HG02943 (cell line): ENCODE data around the gene THSD7B.
A peak's percentile ranks its signal among the peaks of the same experiment; 100 is the strongest.
"Not testable (repeated sequence)": the region's sequence is repeated elsewhere in the genome, so short reads cannot be mapped to it uniquely, and the experiment has no call there.

ENCODE experiments used
- ATAC-seq: cut with Tn5 transposase; IDR thresholded peaks from one replicate; pipeline ENCODE4 v1.9.1; 2021; ENCODE audit warnings: mild to moderate bottlenecking, low read depth, moderate library complexity; ENCODE audit not compliant: unreplicated experiment

Gene THSD7B

DNA sequence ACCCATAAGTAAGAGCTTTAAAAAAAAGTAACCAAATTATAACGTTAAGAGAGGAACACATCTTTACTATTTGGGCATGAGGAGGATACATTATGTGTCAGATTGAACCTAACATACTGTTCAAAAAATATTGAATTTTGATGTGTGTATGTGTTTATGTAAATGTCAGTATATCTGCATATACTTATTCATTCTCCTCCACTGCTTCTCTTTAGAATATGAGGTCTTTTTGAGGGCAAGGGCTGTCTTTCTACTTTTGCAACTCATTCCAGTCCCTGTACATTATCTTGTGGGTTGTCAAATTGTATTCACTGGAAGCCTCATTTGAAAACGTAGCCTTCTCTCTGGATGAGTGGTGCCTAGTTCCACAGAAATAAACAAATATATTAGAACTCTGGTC lies 689.5 kb downstream of the THSD7B start:
- ATAC-seq, result no peak

DNA sequence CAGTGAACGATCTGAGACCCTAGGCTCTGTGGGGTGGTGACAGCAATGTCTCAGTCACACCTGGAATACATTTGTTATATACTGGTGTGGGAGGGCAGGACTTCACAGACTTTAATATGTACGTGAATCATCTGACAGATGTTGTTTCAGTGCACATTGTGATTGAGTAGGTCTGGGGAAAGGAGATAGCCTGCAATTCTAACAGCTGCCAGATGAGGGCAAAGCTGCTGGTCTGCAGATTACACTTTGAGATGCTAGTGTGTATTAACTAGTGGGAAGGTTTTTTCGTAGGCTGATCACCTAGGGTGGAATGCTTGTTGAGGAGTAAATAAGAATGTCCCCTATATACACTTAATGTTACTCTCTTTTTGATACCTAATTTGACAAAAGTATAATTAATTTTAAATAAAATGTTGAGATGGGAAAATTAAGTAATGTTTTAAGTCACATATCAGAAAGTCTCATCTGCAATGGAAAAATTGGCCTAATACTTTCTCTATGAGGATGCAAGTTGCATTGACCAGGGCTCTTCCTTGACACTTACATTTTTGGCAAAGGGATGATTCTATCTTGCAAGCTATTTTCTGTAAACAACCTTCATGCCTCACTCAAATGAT lies 702.0 kb downstream of the THSD7B start:
- ATAC-seq, result peak; percentile 77

DNA sequence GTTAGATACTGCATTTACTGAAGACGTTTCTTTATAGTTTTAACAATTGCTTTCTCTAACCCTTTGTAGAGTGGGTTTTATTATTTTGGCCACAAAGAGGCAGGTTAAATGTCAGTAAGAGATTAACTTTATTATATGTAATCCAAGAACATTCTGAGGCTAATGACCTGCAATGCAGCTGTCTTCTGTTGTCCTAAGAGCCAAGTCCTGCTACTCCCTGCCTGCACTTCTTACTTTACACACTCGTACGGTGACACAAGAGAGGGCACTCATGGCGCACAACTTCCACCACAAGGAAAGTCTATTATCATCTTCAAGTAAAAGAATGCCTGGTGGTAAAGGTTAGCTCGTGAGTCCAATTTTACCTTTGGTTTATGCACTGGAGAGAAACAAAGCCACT lies 727.9 kb downstream of the THSD7B start:
- no peak for ATAC-seq

DNA sequence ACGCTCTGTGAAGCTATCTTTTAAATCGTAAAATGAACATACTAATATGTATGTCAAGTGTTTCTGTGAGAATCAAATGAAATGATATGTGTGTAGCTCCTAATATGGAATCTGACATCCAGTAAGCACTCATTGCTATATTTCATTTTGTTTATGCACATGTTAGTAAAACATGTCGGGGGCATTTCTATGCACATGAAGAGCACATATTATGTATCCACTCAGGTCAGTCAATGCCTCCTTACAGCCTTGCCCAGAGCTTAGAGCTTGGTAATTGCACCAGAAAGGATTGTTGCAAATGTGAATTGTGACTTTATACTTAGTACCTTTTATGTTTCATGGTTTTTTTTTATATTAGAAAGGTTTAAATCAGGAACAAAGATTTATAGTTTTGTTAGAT lies 735.3 kb downstream of the THSD7B start:
- ATAC-seq, result no peak

DNA sequence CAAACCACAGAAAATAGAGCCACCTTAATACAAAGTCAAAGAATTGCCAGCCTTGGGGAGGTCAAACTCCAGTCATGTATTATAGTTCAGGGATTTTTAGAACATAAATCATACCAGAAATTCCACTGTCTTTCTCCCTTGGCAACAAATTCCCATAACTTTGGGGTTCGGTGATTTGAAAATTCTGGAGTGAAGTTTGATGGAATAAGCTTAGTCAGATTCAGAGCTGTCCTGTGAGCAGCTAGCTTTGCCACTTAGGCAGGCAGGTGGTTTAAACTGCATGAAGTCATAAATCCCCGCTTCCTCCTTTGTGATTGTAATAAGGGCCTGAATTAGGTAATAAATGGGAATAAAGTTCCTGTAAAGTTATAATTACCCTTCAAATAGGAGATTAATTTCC lies 741.9 kb downstream of the THSD7B start:
- ATAC-seq, result no peak

DNA sequence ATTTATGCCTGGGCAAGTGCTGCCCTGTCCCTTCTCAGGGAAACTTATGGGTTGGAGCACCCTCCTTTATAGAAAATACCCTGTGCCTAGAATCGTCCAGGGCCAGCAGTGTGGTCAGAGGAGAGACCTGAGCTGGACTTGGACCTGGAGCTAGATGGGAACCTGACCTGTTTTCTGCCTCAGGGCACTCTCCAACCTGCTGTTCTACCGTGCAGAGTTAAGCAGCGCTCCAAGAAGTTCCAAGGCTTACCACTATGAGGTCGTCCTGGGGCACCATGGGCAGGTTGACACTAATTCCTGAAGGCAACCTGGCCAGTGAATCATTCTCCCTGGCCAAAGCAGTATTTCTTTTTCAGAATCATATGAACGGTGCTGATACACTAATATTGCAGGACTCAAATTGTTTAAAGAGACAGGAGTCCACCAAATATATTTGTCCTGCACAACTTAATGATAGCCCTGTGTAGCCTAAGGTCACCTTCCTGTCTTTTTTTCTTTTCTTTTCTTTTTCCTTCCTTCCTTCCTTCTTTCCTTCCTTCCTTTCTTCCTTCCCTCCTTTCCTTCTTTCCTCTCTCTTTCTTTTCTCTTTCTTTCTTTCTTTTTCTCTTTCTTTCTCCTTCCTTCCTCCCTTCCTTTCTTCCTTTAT lies 743.5 kb downstream of the THSD7B start:
- no peak for ATAC-seq

DNA sequence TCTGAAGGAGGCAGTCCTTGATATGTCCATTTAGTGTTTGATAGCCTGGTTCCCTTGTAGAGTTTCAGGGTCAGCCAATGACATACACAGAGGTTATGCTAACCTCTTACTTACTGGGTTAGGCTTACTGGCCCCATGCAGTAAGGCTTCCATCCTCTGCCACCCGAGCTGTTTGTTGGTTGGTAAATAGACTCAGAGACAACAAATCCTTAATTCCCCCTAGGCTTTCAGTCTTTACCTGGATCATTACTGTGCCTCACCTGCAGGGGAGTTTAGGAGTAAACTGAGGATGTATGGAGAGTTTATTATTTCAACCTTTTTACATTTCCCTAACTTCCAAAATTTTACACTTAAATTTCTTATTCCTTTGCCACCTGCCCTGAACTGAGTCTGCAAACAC lies 746.2 kb downstream of the THSD7B start:
- ATAC-seq, result no peak

DNA sequence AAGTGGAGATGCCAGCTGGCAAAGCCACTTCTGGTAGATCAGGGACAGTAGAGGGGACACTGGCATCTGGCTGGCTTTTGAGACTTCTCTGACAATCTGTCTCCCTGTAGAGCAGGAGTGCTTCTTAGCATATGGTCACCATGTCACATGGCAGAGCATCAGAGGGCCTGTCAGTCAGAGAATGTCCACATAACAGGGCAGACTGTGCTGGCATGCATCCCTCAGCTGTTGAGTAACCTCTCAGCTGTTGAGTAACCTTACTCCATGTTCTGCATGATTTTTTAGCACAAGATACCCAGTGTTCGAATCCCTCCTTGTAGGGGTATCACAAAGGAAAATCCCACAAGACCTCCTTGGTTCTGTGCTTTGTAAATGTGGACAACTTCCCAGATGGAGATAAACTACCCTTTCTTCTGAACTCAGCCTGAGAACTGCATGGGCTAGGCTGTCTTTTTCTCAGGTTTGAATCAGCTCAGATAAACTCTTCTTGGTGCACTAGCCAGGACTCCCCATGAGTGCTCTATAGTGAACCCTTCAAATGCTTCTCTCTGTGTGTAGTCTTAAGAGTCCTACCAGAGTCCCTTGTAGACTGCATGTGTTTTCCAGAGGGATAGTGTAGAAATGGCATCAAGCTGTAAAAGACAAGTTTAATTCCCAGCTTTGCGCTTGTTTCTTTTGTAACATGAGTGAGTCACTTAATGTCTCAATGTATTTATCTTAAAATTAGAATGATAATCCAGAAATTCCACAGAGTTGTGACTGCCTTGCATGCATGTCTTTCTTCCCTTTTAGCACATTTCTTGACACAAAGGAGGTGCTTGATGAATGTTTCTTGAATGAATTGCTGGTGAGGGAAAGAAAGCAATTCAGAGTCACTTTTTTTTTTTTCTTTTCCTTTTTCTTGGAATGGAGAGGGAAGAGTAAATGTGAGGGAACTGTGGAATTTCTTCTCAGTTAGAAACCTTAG lies 756.6 kb downstream of the THSD7B start:
- no peak for ATAC-seq

DNA sequence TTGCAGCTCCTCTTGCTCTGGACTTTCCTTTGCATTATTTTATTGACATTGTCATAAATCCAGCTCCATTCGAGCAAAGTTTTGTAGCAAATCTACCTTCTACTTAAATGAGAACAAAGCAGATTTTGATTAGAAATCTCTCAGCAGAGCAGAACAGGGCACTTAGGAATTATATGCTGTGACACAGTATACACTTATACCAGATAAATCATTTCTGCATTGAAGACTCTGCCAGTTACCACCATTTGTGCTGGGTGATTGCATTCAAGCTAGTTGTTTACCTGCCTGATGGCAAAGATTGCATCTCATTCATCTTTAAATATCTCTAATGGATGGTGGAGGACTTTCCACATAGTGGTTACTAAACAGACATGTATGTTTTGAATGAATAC lies 757.3 kb downstream of the THSD7B start:
- no peak for ATAC-seq

DNA sequence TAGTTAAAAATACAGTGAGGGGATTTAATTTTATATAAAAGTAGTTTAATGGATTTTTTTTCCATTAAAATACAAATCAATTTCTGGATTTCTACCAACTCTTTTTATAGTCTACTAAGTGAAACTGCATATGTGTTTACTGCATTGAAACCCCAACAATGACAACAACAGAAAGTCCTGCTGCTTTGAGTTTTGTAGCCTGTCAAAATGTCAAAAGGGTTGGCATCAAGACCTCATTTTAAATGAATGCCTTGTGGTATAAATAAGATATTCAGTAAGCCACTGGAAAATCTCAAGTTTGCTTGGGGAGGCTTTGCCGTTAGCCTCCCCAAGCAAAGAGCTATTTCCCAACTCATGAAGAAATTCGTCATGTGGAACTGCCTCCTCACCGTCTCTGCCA lies 758.6 kb downstream of the THSD7B start:
- no peak for ATAC-seq

DNA sequence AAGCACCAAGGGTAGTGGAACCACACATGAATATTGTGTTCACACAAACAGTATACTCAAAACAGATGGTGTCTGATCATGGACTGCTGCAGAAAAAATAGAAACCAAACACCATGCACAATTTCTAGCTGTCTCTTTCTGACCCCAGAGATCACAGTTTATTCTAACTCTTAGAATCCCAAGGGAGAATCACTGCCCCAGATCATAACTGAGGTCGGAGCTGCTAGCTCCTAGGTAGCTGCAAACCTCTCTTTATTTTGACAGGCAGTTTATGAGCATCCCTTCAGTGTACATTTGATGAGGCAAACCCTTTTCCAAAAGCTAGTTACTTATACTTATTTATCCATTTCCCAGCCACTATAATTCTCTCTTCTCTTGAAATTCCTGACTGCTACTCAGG lies 759.8 kb downstream of the THSD7B start:
- no peak for ATAC-seq

DNA sequence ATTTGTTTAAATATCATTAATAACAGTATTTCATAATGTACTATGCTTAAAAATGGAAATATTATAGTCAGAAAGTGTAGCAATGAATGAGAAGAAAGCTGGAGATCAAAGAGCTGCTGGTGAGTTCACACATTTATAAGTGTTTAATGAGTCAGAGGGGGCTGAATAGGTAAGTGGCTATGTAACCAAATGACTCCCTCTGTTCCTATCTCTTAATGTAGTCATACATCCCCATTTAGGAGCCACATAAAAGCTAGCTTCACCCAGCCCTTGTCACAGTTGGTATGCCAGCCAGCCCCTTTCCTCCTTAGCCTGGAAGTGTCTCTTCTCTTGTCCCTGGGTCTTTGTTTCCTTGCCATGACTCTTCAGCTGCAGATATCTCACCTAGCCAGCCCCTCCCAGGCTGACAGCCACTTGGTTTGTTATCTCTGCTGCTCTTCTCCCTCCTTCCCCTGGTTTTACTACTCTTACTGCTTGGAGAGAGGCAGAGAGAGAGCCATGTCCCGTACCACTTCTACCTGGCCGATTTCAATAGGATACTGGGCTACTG lies 760.4 kb downstream of the THSD7B start:
- ATAC-seq, result no peak

DNA sequence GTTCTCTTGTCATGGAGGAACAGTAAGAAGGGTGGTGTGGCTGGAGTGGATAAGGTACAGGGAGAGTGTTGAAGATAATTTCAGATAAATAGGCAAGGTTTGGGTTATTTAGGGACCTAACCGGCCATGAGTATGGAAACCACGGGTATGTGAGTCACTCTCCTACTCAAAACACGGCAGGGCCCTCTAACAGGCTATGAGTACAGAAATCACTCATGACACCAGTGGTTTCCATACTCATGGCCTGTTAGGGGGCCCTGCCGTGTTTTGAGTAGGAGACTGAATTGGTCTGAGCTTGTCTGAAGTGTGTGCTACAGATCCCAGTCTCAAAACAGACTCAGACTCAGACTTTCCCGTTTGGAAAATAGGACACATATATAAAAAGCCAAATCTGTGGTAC lies 770.6 kb downstream of the THSD7B start:
- ATAC-seq, result no peak

DNA sequence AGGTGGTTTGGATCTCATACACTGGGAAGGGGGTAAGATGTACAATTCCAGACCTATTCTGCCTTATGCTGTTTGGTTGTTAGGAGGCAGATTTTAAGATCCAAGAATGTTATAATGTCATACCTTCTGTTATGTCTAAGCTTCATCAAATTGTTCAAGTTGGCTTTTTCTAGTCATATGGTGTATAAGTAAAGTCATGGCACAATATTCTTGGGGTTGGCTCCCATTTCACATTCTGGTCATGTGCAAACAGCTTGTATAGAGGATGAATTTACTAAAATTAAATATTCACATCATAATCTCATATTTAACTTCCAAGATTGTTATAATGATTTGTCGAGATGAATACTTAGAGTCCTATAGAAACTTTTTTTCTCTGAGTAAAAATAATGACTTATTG lies 774.0 kb downstream of the THSD7B start:
- no peak for ATAC-seq

DNA sequence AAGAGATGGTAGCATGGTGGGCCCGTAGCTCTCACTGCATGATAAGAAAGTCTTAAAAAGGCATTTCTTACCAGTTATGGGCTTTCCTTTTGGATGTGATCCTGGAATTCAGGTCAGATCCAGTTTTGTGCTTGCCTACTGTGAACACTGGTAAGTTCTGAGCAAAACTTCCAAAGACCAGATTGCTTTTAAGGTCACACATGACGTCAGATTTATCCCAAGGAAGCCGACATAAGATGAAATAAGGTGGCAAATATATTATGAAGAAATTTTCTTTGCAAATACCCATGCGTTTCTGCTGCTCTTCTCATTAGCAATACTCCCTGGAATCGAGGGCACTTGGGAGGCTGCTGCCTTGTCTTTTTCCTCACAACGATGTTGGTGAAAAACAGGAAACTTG lies 782.5 kb downstream of the THSD7B start:
- no peak for ATAC-seq

DNA sequence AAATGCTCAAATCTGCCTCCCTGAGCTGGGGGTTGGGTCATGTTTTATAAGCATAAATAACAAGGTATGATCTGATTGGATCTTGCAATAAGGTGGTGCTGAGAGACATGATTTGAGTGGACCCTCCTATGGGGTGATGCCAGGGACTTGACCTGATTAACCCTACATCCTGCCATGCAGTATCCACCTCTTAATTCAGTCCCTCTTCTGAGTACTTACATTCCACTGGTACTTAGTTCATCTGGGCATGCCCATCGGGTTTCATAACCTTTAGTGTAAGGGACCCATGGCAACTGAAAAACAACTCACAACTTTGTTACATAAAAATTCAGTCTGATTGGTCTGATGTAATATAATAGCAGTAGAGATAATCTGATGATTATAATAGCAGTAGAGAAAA lies 801.0 kb downstream of the THSD7B start:
- no peak for ATAC-seq

DNA sequence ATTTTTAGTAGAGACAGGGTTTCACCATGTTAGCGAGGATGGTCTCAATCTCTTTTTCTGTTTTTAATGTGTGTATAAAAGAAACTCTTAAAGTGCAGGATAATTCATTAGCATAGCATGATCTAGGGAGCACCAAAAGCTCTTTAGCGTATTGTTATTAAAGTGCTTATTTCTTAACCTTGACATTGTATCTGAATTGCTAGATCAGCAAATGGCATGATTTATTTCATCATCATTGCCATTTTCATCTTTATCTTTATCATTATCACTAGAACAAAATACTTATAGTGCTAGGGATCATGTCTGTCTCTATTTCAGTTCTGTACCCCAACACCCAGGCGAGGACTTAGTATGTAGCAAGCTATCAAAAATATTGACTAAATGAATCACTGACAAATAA lies 805.1 kb downstream of the THSD7B start:
- no peak for ATAC-seq

DNA sequence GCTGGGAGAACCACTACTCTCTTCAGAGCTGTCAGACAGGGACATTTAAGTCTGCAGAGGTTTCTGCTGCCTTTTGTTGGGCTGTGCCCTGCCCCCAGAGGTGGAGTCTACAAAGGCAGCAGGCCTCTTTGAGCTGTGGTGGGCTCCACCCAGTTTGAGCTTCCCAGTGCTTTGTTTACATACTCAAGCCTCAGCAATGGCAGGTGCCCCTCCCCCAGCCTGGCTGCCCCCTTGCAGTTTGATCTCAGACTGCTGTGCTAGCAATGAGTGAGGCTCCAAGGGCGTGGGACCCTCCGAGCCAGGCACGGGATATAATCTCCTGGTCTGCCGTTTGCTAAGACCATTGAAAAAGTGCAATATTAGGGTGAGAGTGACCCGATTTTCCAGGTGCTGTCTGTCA lies 822.5 kb downstream of the THSD7B start:
- ATAC-seq, result not testable (repeated sequence)

DNA sequence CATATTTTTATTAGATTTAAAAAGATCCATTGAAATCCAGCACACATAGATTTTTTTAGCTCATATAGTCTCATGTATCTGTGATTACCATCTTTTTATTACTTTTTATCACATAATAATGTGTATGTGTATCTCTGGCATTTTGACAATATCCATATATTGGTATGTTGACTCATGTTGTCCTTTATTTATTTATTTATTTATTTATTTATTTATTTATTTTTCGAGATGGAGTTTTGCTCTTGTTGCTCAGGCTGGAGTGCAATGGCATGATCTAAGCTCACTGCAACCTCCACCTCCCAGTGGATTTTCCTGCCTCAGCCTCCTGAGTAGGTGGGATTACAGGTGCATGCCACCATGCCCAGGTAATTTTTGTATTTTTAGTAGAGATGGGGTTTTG lies 823.2 kb downstream of the THSD7B start:
- not testable (repeated sequence) for ATAC-seq

DNA sequence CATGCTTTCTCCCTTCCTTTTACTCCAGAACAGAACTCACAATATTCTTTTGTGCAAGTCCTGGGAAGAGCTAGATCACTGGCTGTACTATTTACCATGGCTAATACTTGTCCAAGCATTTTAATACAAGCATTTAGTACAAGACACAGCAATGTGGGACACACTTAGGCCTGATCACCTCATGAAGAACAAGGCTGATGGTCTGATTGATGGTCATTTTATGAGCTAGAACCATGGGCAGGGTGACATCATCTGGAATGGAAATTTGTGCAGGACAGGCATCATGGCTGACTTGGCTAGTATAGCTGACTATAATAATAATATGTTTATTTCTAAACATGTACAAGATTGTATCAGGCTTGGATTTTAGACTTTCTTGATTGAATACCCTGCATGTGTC lies 824.8 kb downstream of the THSD7B start:
- no peak for ATAC-seq

DNA sequence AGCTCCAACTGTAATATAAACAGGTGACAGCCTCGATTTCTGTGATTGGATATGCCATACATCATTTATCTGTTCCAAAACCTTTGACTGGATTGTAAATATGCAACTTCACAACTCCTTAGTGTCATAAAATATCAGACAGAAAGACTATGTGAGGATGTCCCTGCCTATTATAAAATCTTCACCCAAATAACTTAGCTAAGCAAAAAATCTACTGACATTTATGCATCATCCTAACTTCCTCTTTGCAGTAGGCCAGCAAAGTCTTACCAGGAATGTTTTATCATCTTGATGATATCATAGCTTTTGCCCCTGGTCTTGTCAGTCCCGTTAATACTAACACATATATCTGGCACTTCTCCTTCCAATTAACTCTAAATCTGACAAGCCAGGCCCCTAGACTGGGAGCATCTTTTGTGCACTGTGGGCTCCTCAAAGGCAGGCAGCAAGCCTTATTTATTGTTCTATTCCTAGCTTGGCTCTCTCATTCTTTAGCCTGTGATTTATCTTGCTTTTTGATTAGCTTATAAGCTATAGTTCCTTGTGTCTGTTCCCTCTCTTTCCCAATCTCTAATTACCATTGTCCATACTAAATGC lies 842.5 kb downstream of the THSD7B start:
- ATAC-seq, result no peak
